IPS DF 6.9 (cell line): ENCODE measurements around the gene PDE4C.

Experiments used
- DNase-seq: peaks from one replicate; pipeline ENCODE4 v3.0.0-alpha.2; 2013; ENCODE audit warnings: low read depth, low spot score
- H3K27ac ChIP-seq: one replicate; pipeline ENCODE4 v1.5.1; 2013; ENCODE audit warnings: low read length, control low read depth
- H3K27me3 ChIP-seq: 2 replicates; pipeline ENCODE4 v1.6.1; 2013; ENCODE audit warnings: mild to moderate bottlenecking, low read length; ENCODE audit not compliant: control insufficient read depth, insufficient read depth
- H3K36me3 ChIP-seq: 2 replicates; pipeline ENCODE4 v1.6.1; 2013; ENCODE audit warnings: low read length; ENCODE audit not compliant: control insufficient read depth, insufficient read depth
- H3K4me1 ChIP-seq: 2 replicates; pipeline ENCODE4 v1.6.1; 2013; ENCODE audit warnings: low read length; ENCODE audit not compliant: control insufficient read depth, insufficient read depth
- H3K4me3 ChIP-seq: 2 replicates; pipeline ENCODE4 v1.5.1; 2013; ENCODE audit warnings: mild to moderate bottlenecking, low read length
- H3K9me3 ChIP-seq: 2 replicates; pipeline ENCODE4 v1.6.1; 2013; ENCODE audit warnings: low read length, inconsistent platforms; ENCODE audit not compliant: control insufficient read depth, insufficient read depth
- WGBS: extraction: QIAGEN DNeasy Blood & Tissue Kit; methylation state at CpG from one replicate; pipeline ENCODE4 v1.1.7; 2013; ENCODE audit warnings: mixed read lengths, missing lambda C conversion rate; ENCODE audit not compliant: insufficient read length, insufficient coverage; 5-methylcytosine and 5-hydroxymethylcytosine counted together

Gene PDE4C

GRCh38 chr19:18208098-18208951, 17.9 kb downstream of the PDE4C start:
- H3K27ac ChIP-seq, result no peak overlapping the region
- no peaks in the 10 kb centered on the region for H3K27me3 ChIP-seq
- no peaks in the 10 kb centered on the region for H3K36me3 ChIP-seq
- no peak overlapping the region for H3K4me3 ChIP-seq
- no peak for DNase-seq
- no peaks in the 10 kb centered on the region for H3K9me3 ChIP-seq
- peaks cover 4% of the 10 kb centered on the region for H3K4me1 ChIP-seq
- WGBS, result no CpG with 5 or more reads among the region's 32 CpGs

- Histone ChIP-seq H3K4me1 (peaks cover 7% of the 10 kb centered on the region), H3K27me3 (no peaks in the 10 kb centered on the region), H3K4me3 (no peak overlapping the region), H3K27ac (no peak overlapping the region), H3K9me3 (no peaks in the 10 kb centered on the region), H3K36me3 (no peaks in the 10 kb centered on the region)
- no CpG with 5 or more reads among the region's 12 CpGs for WGBS
- no peak for DNase-seq
Measured at GRCh38 chr19:18206018-18206417, 20.2 kb downstream of the PDE4C start.

- Histone ChIP-seq H3K4me3 (peak overlapping the region; percentile 53; the same call in 1 of the 2 replicates), H3K36me3 (no peaks in the 10 kb centered on the region), H3K9me3 (no peaks in the 10 kb centered on the region), H3K4me1 (peaks cover 7% of the 10 kb centered on the region), H3K27me3 (no peaks in the 10 kb centered on the region), H3K27ac (no peak overlapping the region)
- no CpG with 5 or more reads among the region's 36 CpGs for WGBS
- no peak for DNase-seq
Measured at GRCh38 chr19:18205200-18205892, 20.9 kb downstream of the PDE4C start.

GRCh38 chr19:18204394-18205199, 21.6 kb downstream of the PDE4C start:
- no peak for DNase-seq
- H3K4me1 ChIP-seq, result peaks cover 7% of the 10 kb centered on the region

GRCh38 chr19:18203863-18204393, 22.3 kb downstream of the PDE4C start, which contains the start of gene RAB3A:
Gene RAB3A, minus strand, starts transcription at chr19:18204042. Its CDS starts 1,302 bp downstream, at chr19:18202740.
- Histone ChIP-seq H3K4me3 (peak within 1 kb of the TSS; percentile 61; the same call in 1 of the 2 replicates), H3K36me3 (no peaks in the 10 kb centered on the region), H3K4me1 (peaks cover 7% of the 10 kb centered on the region), H3K27me3 (no peaks in the 10 kb centered on the region), H3K9me3 (no peaks in the 10 kb centered on the region), H3K27ac (peak within 1 kb of the TSS; percentile 32)
- DNase-seq, result peak; percentile 100
- WGBS, result no CpG with 5 or more reads among the region's 50 CpGs

More at GRCh38 chr19:18204394-18205199, 21.6 kb downstream of the PDE4C start:
- no CpG with 5 or more reads among the region's 22 CpGs for WGBS
- peak overlapping the region; percentile 53; the same call in 1 of the 2 replicates for H3K4me3 ChIP-seq
- no peaks in the 10 kb centered on the region for H3K9me3 ChIP-seq
- H3K27me3 ChIP-seq, result no peaks in the 10 kb centered on the region
- H3K36me3 ChIP-seq, result no peaks in the 10 kb centered on the region
- H3K27ac ChIP-seq, result peak overlapping the region; percentile 32

GRCh38 chr19:18203408-18203862, 22.8 kb downstream of the PDE4C start:
- no peak for DNase-seq
- H3K4me3 ChIP-seq, result peak overlapping the region; percentile 61; the same call in 1 of the 2 replicates
- H3K9me3 ChIP-seq, result no peaks in the 10 kb centered on the region
- peaks cover 4% of the 10 kb centered on the region; the same call in 1 of the 2 replicates for H3K36me3 ChIP-seq
- peaks cover 7% of the 10 kb centered on the region for H3K4me1 ChIP-seq
- no CpG with 5 or more reads among the region's 38 CpGs for WGBS
- no peaks in the 10 kb centered on the region for H3K27me3 ChIP-seq
- no peak overlapping the region for H3K27ac ChIP-seq

GRCh38 chr19:18202778-18203407, 23.3 kb downstream of the PDE4C start:
- H3K9me3 ChIP-seq, result no peaks in the 10 kb centered on the region
- no peaks in the 10 kb centered on the region for H3K27me3 ChIP-seq
- H3K4me1 ChIP-seq, result peaks cover 5% of the 10 kb centered on the region
- H3K36me3 ChIP-seq, result peaks cover 9% of the 10 kb centered on the region; the same call in 1 of the 2 replicates
- no peak for DNase-seq
- H3K27ac ChIP-seq, result no peak overlapping the region
- peak overlapping the region; percentile 61; the same call in 1 of the 2 replicates for H3K4me3 ChIP-seq
- no CpG with 5 or more reads among the region's 32 CpGs for WGBS

- WGBS, result no CpG with 5 or more reads among the region's 24 CpGs
- no peak for DNase-seq
- Histone ChIP-seq H3K27ac (no peak overlapping the region), H3K36me3 (peaks cover 12% of the 10 kb centered on the region), H3K9me3 (no peaks in the 10 kb centered on the region), H3K4me1 (peaks cover 5% of the 10 kb centered on the region), H3K4me3 (no peak overlapping the region), H3K27me3 (no peaks in the 10 kb centered on the region)
Measured at GRCh38 chr19:18202397-18202777, 23.9 kb downstream of the PDE4C start.

GRCh38 chr19:18198374-18198773, 27.9 kb downstream of the PDE4C start:
- no CpG with 5 or more reads among the region's 6 CpGs for WGBS
- H3K4me1 ChIP-seq, result peaks cover 4% of the 10 kb centered on the region
- H3K36me3 ChIP-seq, result peaks cover 16% of the 10 kb centered on the region

More at GRCh38 chr19:18198374-18198773, 27.9 kb downstream of the PDE4C start:
- DNase-seq, result no peak
- H3K27ac ChIP-seq, result no peak overlapping the region
- no peak overlapping the region for H3K4me3 ChIP-seq
- no peaks in the 10 kb centered on the region for H3K9me3 ChIP-seq
- no peaks in the 10 kb centered on the region for H3K27me3 ChIP-seq
